HT-29 (cell line): ENCODE measurements around the gene HOXC4. TPM values are rescaled to one million over a fixed set of nuclear protein-coding genes. Genes with fewer than 3 reads are reported as not detected.

ENCODE experiments used
- DNase-seq: peaks from one replicate; pipeline ENCODE4 v3.0.0-alpha.2; 2015; ENCODE audit warnings: low spot score
- total RNA-seq: library from RNA; depleted of rRNA; stranded (reverse); fragments of >200 nt; shearing (Covaris generic); gene quantifications from 2 replicates; pipeline ENCODE4 v1.2.3, GENCODE V29; 2014; rRNA removed

The HOXC4 gene
- 4.0 and 6.8 TPM in 2 replicates for total RNA-seq

DNA sequence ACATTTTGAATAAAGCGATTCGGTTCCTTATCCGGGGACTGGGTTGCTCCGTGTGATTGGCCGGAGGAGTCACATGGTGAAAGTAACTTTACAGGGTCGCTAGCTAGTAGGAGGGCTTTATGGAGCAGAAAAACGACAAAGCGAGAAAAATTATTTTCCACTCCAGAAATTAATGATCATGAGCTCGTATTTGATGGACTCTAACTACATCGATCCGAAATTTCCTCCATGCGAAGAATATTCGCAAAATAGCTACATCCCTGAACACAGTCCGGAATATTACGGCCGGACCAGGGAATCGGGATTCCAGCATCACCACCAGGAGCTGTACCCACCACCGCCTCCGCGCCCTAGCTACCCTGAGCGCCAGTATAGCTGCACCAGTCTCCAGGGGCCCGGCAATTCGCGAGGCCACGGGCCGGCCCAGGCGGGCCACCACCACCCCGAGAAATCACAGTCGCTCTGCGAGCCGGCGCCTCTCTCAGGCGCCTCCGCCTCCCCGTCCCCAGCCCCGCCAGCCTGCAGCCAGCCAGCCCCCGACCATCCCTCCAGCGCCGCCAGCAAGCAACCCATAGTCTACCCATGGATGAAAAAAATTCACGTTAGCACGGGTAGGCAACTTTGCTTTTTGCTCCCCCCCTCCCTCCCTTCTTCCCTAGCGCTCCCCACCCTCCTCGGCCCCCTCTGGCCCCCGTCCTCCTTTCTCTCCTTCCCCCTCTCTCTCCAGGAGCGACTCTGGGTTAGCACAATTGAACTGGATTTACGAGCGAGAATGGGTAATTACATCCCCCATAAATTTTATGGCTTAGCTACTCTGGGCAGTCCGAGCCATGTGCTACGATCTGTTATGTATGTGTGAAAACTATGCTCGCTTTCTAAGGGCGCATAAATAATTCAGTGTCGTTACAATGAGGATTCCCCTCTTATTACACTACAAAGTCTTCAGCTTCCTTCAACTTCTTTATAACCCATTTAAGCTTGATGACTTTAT is at the start of gene HOXC4:
Gene HOXC4 (plus strand): TSS at position 85 of the 991 bp plus-strand sequence. CDS start 88 bp downstream, at position 173.
- DNase-seq = no peak

DNA sequence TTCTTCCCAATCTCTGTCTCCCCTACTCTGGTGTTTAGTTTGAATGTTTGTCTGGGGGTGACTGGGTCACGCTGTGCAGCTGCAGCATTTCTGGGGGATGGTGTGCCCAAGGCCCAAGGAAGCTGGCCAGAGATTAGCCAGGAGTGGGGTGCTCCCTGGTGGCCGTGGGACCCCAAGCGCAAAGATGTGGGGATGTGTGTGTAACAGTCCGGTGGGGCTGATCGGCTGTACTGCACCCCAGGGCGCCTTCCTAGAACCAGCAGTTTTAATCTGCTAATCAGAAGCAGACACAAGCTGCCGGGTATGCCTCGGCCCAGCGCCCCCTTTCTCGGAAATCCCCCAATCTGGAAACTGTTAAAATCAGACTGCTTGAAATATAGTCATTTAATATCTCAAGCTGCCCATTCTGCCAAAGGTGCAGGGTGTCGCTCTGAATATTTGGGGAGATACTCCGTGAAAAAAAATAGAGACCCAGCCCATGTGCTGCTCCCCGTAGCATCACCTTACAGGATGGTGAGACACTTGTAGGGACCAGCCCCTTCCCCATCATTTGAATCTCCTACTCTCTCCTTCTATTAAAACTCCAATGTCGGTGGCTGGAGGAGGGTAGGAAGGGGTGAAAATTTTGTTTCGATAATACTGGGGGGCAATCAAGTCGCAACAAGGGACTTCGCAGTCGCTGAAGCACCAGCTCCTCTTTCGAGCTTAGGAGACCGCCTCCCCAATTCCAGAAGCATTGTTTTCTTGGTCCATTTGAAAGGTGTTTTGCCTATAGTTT is 49.4 kb upstream of the HOXC4 start:
- peak; percentile 59 for DNase-seq

DNA sequence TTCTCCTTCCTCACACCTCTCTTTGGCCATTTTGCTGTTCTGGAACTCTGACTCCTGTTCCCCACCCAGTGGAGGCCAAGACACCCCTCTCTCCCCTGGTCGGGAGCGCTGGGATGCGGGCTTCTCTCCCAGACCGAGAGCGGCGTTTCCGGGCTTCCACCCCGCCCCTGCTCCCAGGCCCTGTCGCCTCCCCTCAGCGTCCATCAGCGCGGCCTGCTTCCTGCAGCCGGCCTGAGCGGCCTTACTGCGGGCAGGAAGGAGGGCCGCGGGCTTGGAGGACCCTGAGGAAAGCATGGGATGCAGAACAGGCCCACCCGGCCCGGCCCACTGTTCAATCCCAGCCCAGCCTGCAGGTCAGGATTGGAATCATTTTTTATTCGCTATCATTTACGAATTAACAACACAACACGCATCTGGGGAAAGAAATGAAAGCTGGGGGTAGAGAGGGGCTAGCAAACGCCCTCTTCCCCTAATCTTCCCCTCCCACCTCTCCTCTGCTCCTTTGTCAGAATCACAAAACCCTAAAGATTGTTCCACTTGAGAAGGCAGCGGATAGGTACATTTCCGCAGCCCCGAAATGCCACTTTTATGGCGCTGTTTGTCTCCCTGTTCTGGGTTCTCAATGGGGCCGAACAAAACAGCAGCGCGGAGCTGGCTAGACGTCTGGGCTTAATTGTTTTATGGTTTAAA is 48.6 kb upstream of the HOXC4 start:
- no peak for DNase-seq

DNA sequence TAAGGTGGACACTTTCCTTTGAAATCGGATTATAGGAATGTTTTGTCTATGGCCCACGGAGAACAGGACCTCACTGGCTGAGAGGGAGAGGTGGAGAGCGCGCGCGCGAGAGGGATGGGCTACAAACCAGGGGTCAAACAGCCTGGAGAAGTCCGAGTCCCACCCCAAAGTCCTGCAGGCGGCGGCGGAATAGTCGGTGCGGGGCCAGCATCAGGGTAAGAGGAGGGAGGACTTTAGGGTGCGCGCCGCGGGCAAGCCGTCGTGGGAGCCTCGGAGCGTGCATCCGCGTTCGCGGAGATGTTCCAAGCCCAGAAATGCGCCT is 48.1 kb upstream of the HOXC4 start:
- no peak for DNase-seq

DNA sequence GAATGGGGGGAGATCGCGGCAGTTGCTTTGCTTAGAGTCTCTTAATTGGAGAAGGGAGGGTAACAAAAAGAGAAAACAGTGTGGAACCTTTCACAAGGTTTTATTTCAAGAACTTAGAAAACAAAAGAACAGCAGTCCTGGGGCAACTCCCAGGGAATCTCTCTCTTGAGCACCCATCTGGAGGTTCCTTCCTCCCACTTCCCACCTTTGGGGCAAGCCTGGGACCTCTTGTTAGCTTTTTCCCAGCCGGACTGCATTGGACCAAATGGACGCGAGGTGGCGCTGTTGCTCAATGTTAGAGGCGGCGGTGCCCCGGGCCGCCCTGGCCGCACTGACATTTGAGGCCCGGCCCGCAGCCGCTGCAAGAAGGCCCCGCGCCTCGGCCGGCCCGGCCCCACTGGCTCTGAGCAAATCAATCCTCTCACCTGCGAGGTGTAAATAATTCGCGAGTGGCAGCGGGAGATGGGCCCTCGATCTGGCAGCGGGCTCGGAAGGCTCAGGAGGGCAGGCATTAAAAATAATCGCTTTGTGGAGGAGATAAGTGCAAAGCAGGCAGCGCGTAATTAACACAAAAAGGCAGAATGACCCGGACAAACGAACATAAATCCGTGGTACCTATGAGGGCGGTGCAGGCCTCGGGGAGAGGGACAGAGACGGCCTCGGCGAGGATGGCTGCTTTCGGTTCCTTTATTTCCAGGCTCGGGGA is 47.6 kb upstream of the HOXC4 start:
- peak; percentile 95 for DNase-seq

DNA sequence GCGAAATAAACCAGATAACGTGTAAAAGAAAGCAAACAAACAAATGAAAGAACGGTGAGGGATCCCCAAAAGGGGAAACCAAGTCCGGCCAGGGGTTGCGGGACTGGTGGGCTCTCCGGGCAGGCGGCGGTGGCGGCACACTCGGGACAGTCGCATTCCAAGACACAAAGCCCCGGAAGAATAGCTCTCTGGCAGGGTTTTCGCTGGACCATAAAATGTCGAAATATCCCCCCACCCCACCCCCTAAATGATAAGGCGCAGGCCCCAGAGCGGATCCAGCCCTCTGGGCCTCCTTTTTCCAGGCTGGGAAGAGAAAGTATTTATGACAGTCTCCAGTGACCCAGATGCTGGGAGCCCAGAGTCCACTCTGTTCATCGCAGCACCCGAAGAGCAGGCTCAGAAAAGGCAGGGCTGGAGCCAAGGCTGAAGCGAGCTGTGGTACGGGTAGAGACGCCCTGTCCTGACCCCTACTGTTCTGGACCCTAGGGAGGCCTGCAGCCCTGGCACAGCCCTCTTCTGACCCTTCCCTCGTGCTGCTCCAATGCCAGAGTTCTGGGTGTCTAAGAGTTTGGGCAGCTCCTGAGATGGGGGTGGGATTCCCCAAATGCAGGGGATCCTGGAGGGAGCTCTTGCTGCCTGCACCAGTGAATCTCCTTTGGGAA is 46.9 kb upstream of the HOXC4 start:
- no peak for DNase-seq

DNA sequence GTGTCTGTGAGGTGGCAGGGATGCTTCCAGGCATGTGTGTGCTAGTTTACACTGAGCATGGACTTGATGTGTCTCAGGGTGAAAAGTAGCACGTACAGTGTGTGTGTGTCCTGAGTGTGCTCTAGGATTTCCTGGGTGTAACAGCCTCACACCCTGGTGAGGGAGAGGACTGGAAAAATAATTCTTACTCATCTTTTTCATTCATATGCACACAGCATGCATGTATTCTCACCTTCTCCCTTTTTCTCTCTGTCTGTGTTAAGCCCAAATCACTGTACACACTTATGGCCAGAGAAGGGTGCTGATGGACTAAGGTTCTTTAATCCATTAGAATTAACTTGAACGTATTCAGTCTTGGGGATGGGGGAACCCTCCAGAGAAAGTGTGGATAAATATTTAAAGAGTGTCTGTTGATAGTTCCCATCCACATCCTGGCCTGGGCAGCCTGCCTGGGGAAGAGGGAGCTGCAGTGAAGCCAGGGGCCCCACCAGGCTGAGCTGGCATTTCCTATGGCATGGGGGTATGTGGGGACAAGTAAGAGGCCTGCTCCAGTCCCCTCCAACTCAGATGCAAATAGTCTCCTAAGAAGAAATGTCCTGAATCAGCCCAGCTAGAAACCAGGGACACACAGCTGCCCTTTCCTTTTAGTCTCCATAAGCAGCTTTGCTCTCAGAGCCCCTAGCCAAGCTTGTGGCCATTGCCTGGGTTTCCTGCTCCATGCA is 45.9 kb upstream of the HOXC4 start:
- no peak for DNase-seq

DNA sequence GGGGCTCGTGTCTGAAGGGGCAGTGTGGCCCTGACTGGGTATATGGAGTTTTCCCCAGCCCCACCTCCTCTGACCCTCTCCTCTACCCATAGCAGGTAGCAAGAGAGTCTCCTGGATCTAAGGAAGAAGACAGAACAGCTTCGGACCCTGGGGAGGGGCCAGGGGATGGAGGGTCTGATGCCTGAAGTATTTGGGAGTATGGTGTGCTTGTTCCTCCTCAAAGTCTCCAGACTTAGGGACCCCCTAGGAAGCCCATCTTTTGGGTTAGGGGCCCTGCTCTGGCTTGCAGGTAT is 45.4 kb upstream of the HOXC4 start:
- DNase-seq = no peak

DNA sequence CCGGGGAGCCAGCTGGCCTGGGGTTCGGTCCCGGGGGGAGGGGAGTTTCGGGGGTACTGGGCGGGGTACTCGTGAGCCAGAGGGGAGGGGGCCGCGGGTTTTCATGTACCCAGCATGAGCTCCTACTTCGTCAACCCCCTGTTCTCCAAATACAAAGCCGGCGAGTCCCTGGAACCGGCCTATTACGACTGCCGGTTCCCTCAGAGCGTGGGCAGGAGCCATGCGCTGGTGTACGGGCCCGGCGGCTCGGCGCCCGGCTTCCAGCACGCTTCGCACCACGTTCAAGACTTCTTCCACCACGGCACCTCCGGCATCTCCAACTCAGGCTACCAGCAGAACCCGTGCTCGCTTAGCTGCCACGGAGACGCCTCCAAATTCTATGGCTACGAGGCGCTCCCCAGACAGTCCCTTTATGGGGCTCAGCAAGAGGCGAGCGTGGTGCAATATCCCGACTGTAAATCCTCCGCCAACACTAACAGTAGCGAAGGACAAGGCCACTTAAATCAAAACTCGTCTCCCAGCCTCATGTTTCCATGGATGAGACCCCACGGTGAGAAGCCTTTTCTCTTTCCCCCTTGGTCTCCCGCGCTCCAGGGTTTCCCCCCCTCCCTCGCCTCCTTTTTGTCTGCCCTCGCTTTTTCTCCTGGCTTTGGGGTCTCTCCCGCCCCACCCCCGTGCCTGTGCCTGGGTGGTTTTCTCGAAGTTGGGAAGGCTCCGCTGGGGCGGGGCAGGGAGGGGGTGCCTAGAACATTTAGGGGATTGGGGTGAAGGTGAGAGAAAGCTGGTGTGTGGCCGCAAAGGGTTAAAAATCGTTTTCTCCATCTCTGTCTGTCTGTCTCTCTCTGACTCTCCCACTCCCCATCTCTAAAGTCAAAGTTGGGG is 44.2 kb upstream of the HOXC4 start:
- no peak for DNase-seq

DNA sequence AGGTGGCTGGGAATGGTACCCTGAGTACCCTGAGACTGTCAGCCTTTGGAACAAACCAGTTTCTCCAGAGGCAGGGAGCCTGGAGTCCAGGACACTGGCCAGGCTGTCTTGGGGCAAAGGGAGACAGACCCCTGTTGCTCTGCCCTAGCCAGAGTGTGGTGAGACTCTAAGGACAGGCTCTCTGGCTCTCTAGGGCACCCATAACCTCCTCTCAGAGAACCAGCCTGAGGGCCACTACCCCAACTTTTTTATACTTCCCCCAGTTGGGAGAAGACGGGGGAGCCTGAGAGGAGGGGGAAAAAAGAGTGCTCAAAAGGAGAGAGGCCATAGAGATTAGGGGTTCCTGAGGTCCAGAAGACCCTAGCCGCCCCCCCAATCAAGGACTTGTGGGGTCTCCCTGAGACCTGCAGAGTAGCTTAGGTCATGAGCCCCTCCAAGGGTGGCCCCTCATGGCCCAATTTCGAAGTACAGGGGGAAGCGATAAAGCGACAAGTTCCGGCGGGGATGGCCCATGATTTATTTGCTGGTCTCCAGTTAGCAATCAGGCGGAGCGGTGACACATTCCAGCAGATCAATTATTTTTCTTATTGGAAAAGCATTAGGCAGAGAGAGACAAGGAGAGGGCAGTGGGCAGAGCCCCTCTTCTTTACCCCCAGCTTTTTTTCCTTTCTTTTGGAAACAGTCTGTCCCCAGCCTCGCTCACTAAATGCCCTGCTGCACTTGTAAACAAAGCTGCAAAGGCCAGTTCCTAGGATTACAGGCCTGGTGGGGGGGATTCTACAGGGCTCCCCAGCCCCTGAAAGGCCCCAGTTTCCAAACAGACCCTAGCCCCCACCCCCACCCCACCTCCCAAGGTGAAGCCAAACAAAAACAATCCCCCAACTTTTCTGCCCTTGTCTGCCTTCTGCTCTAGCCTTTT is 43.3 kb upstream of the HOXC4 start:
- DNase-seq = no peak

DNA sequence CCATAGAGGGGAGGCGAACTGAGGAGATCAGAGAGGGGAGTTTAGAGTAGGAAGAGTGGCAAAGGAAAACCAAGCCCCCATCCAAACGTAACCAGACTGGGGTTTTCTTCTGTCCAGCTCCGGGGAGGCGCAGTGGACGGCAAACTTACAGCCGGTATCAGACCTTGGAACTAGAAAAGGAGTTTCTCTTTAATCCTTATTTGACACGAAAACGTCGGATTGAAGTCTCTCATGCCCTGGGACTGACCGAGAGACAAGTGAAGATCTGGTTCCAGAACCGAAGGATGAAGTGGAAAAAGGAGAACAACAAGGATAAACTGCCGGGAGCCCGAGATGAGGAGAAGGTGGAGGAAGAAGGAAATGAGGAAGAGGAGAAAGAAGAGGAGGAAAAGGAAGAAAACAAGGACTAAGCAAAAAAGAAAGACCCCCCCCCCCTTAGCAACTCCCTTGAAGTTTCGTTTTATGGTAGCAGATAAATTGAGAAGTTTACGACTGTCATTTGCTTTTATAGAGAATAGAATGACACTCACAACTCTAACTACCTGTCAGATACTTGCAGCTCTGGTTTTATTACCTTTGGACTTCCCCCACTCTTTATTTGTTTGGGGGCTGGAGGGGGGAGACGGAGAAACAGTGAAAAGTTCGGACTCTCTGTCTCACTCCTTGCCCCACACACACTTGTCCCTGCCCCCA is 42.5 kb upstream of the HOXC4 start:
- DNase-seq = no peak

DNA sequence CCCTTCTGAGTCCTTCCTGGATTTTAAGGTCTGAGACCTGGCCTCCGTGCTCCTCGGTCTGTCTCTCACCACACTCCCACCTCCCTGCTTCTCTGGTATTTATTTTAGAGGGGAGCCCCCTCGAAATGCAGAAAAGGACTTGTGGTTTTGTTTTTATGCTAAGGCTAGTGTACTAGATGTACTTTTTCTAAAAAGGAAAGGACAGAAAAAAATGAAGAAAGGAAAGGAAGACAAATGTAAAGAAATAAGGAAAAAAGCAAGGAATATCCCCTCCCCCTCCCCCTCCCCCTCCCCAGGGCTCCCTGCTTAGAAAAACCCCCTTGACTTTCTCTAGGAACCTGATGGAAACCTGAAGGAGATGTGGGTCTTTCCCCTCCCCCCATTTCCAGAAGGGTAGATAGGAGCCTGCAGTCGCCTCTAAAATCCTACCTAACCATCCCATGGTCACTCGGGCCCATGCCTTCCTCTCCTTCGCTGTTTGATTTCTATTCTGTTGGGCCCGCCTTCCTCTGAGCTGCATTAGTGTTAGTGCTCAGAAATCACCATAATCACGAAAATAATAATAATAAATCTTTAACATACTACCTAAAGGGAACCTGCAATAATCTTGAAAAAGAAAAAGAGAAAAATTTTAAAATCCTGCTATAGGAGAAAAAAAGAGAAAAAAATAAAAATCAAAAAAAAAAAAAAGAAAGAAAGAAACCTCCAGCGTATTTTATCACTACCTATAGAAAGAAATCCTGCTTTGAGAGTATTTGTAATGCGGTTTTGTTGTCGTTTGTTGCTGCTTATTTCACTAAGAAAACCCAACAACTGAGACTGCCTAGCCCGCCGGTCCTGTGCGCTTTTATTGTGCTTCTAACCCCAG is 41.7 kb upstream of the HOXC4 start:
- no peak for DNase-seq

DNA sequence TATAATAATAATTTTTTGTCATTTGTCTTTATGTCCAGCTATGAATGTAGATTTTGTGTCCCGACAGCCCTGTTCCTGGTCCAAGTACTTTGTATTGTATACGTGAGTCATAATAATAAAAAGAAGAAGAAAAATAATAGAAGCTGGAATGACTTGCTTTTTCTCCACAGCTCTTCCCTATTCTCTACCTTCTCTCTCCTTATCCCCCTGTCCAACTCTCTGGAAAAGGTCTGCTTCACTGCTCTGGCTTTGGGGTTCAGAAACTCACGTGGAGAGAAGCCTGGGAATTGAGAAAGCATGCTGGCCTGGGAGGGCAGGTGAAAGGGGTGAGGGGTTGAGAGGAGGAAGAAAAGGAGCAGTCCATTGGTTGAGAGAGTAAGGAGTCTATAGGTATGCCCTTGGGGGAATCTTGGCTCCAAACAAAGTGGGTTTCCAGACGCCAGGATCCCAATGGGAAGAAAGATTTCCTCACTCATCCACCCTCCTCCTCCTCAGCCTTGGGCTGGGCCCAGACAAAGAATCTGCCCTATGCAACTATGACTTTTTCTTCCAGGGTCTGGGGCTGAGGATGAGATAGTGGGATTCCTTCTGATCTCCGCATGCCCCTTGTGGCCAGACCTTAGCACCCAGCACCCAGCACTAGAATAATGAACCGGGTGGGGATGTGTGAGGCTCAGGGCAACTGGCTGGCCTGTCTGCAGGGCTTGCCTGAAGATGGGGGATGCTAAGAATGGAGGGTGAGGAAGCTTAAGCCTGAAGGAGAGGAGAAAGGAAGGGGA is 40.8 kb upstream of the HOXC4 start:
- DNase-seq = no peak

DNA sequence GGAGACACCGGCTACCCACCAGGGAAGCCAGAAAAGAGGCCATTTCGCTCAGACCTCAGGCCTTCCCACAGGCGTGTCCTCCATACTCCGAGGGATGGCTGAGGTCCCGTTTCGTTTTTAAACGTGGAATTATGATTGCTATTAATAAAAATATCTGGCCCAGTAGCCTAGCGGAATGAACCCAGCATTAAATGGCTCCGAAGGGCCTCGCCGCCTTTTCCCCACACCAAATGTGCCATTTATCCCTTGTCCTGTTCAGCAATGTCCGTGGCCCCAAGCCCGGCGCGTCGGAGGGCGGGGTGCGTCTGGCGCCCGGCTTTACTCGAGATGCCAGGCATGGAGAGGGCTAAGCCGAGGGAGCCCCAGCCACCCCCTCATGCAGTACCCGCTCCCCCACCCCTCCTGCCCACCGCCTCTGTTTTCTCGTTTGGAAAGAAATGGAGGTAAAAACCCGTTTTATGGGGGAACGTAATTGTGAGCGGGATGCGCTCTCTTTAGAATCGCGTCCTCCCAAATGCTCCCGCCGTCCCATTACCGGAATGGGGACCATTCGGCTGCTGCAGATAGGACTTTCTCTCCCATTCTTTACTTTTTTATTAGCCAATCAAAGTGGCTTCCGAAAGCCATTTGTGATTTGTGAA is 39.1 kb upstream of the HOXC4 start:
- no peak for DNase-seq
